H1 (cell line): ENCODE measurements around the gene LGI4. TPM values are rescaled to one million over a fixed set of nuclear protein-coding genes. Genes with fewer than 3 reads are reported as not detected.

ENCODE experiments used
- CTCF ChIA-PET: fragments of 300-600 bp; sonication (Branson Sonifier 250); formaldehyde crosslinking; loops from one replicate; lab custom pipeline; 2021; ENCODE audit not compliant: partially characterized antibody; lab: Charles Lee
- POLR2A ChIA-PET: fragments of 300-600 bp; sonication (Branson Sonifier 250); formaldehyde crosslinking; loops from one replicate; lab custom pipeline; 2021; ENCODE audit warnings: inconsistent platforms; ENCODE audit not compliant: partially characterized antibody; lab: Charles Lee
- DNase-seq, 2 experiments: peaks; one replicate each; pipeline versions ENCODE4 v3.0.0 to v3.0.0-alpha.2; 2010 to 2022; ENCODE audit warnings: low spot score in 2 of 2, low read depth in 1 of 2, mixed read lengths in 1 of 2
- FAIRE-seq: peaks from 2 replicates; lab custom pipeline; 2011; peaks lifted over from hg19 to GRCh38; lab: Jason Lieb, UNC
- H2AFZ ChIP-seq: 2 replicates; pipeline ENCODE4 v1.8.1; 2012; ENCODE audit warnings: low read length, inconsistent platforms
- H2AK5ac ChIP-seq: 2 replicates; pipeline ENCODE4 v1.6.1; 2013; ENCODE audit warnings: low read depth, low read length
- H2BK120ac ChIP-seq: replicated peaks from 2 replicates; pipeline ENCODE3; 2013; ENCODE audit warnings: low read depth, low read length, inconsistent platforms
- H2BK12ac ChIP-seq: 2 replicates; pipeline ENCODE4 v1.6.1; 2013; ENCODE audit warnings: low read depth, low read length
- H2BK15ac ChIP-seq: 2 replicates; pipeline ENCODE4 v1.6.1; 2013; ENCODE audit warnings: low read length
- H2BK20ac ChIP-seq: 2 replicates; pipeline ENCODE4 v1.6.1; 2013; ENCODE audit warnings: low read length
- H2BK5ac ChIP-seq: 2 replicates; pipeline ENCODE4 v1.6.1; 2013; ENCODE audit warnings: low read depth, low read length
- H3K14ac ChIP-seq: 2 replicates; pipeline ENCODE4 v1.6.1; 2013; ENCODE audit warnings: inconsistent platforms; ENCODE audit not compliant: insufficient read length
- H3K18ac ChIP-seq: 2 replicates; pipeline ENCODE4 v1.6.1; 2013; ENCODE audit warnings: low read length; ENCODE audit errors: extremely low read depth
- H3K23ac ChIP-seq: 2 replicates; pipeline ENCODE4 v1.6.1; 2013; ENCODE audit warnings: inconsistent platforms; ENCODE audit not compliant: insufficient read length
- H3K23me2 ChIP-seq: 2 replicates; pipeline ENCODE4 v1.6.1; 2013; ENCODE audit warnings: low read depth, low read length
- H3K27ac ChIP-seq: 2 replicates; pipeline ENCODE4 v1.6.1; 2011; ENCODE audit warnings: low read depth, low read length, inconsistent platforms
- H3K27me3 ChIP-seq, 4 experiments: replicated peaks in 1 of 4; 1 replicate in 1 of 4; 2 replicates in 3 of 4; pipeline versions ENCODE4 v1.6.1 to v1.8.1; 2011 to 2013; ENCODE audit warnings: low read length in 3 of 4, mild to moderate bottlenecking in 3 of 4, inconsistent platforms in 2 of 4, mixed read lengths in 2 of 4, moderate library complexity in 1 of 4; ENCODE audit not compliant: control insufficient read depth in 3 of 4, insufficient read depth in 3 of 4; ENCODE audit errors: extremely low read depth in 1 of 4
- H3K36me3 ChIP-seq, 4 experiments: 2 replicates each; pipeline versions ENCODE4 v1.6.1 to v1.8.1; 2011 to 2013; ENCODE audit warnings: mild to moderate bottlenecking in 4 of 4, low read length in 3 of 4, moderate library complexity in 2 of 4, control low read depth in 1 of 4, inconsistent platforms in 1 of 4; ENCODE audit not compliant: insufficient read depth in 4 of 4, control insufficient read depth in 2 of 4
- H3K4ac ChIP-seq: replicated peaks from 2 replicates; pipeline ENCODE3; 2013; ENCODE audit warnings: low read length, low read depth, mixed read lengths, inconsistent platforms; ENCODE audit not compliant: insufficient read length
- H3K4me1 ChIP-seq, 4 experiments: replicated peaks in 1 of 4; 1 replicate in 1 of 4; 2 replicates in 3 of 4; pipeline versions ENCODE4 v1.6.1 to v1.8.1; 2011 to 2013; ENCODE audit warnings: low read length in 3 of 4, inconsistent platforms in 2 of 4, mixed read lengths in 1 of 4; ENCODE audit not compliant: insufficient read depth in 4 of 4, control insufficient read depth in 3 of 4
- H3K4me2 ChIP-seq, 2 experiments: 2 replicates each; pipeline versions ENCODE4 v1.6.1 to v1.8.1; 2011 to 2013; ENCODE audit warnings: low read depth in 2 of 2, low read length in 2 of 2, control low read depth in 1 of 2, inconsistent platforms in 1 of 2, mild to moderate bottlenecking in 1 of 2; ENCODE audit not compliant: insufficient read depth in 1 of 2
- H3K4me3 ChIP-seq, 4 experiments: fragments of 200-600, 300-600 bp in 1 of 4; sonication (generic), shearing (Covaris generic), sonication (Bioruptor Twin) in 1 of 4; 2 replicates each; pipeline versions ENCODE4 v1.5.1 to v1.8.1; 2011 to 2016; ENCODE audit warnings: low read length in 4 of 4, low read depth in 3 of 4, control low read depth in 2 of 4, inconsistent platforms in 2 of 4, mild to moderate bottlenecking in 2 of 4, mixed read lengths in 1 of 4, moderate library complexity in 1 of 4; ENCODE audit not compliant: insufficient read depth in 2 of 4; ENCODE audit errors: extremely low read depth in 1 of 4
- H3K56ac ChIP-seq: replicated peaks from 2 replicates; pipeline ENCODE3; 2013; ENCODE audit warnings: low read depth, mild to moderate bottlenecking, mixed read lengths, low read length, inconsistent platforms; ENCODE audit not compliant: insufficient read length
- H3K79me1 ChIP-seq: 2 replicates; pipeline ENCODE4 v1.6.1; 2013; ENCODE audit warnings: low read depth, low read length, control low read depth
- H3K79me2 ChIP-seq, 2 experiments: 2 replicates each; pipeline versions ENCODE4 v1.6.1 to v1.8.1; 2012 to 2013; ENCODE audit warnings: low read length in 2 of 2, mild to moderate bottlenecking in 2 of 2, inconsistent platforms in 1 of 2; ENCODE audit not compliant: insufficient read depth in 2 of 2, control insufficient read depth in 1 of 2
- H3K9ac ChIP-seq, 4 experiments: replicated peaks in 1 of 4; 1 replicate in 1 of 4; 2 replicates in 3 of 4; pipeline versions ENCODE4 v1.6.1 to v1.8.1; 2011 to 2013; ENCODE audit warnings: low read depth in 3 of 4, low read length in 3 of 4, control low read depth in 2 of 4, mild to moderate bottlenecking in 2 of 4, moderate library complexity in 2 of 4, inconsistent platforms in 1 of 4; ENCODE audit errors: extremely low read depth in 1 of 4
- H3K9me3 ChIP-seq, 2 experiments: 2 replicates each; pipeline versions ENCODE4 v1.6.1 to v1.8.1; 2012 to 2013; ENCODE audit warnings: mild to moderate bottlenecking in 2 of 2, moderate library complexity in 2 of 2, control low read depth in 1 of 2, inconsistent platforms in 1 of 2, low read depth in 1 of 2, low read length in 1 of 2, mixed read lengths in 1 of 2; ENCODE audit not compliant: insufficient read depth in 2 of 2
- H4K20me1 ChIP-seq, 2 experiments: replicated peaks in 1 of 2; 2 replicates each; pipeline versions ENCODE3 to v1.8.1; 2011 to 2013; ENCODE audit warnings: inconsistent platforms in 2 of 2, low read length in 2 of 2, mild to moderate bottlenecking in 1 of 2; ENCODE audit not compliant: insufficient read depth in 2 of 2, control insufficient read depth in 1 of 2
- H4K5ac ChIP-seq: 2 replicates; pipeline ENCODE4 v1.6.1; 2013; ENCODE audit warnings: low read length, low read depth, mixed read lengths, inconsistent platforms; ENCODE audit not compliant: insufficient read length
- H4K8ac ChIP-seq: 2 replicates; pipeline ENCODE4 v1.8.0; 2013; ENCODE audit warnings: mild to moderate bottlenecking, moderate library complexity, low read length, inconsistent platforms; ENCODE audit not compliant: insufficient read depth; ENCODE audit errors: extremely low read depth
- H4K91ac ChIP-seq: replicated peaks from 2 replicates; pipeline ENCODE3; 2013; ENCODE audit warnings: low read length, mixed read lengths, inconsistent platforms; ENCODE audit not compliant: insufficient read length
- ASH2L ChIP-seq: fragments of 200-600, 300-600 bp; sonication (generic); IDR thresholded peaks from one replicate; pipeline ENCODE4 v1.7.1; 2017; ENCODE audit warnings: low read length
- E2F6 ChIP-seq: IDR thresholded peaks from 2 replicates; pipeline ENCODE4 v1.6.1; 2012; ENCODE audit warnings: inconsistent platforms
- KDM5A ChIP-seq: fragments of 200-600 bp; IDR thresholded peaks from 2 replicates; pipeline ENCODE4 v1.7.1; 2012; ENCODE audit warnings: mild to moderate bottlenecking, low read length, inconsistent platforms, mixed read lengths
- YY1 ChIP-seq: IDR thresholded peaks from 2 replicates; pipeline ENCODE4 v1.6.1; 2011; ENCODE audit warnings: low read depth, mild to moderate bottlenecking, low read length
- whole genome bisulfite sequencing, 2 experiments: shearing (Covaris generic) in 1 of 2; methylation state at CpG; one replicate each; pipeline versions ENCODE4 v1.1.6 to v1.1.7; 2013 to 2015; ENCODE audit warnings: low lambda C conversion rate in 2 of 2, mixed read lengths in 2 of 2, inconsistent platforms in 1 of 2, low coverage in 1 of 2, missing lambda C conversion rate in 1 of 2; ENCODE audit not compliant: insufficient replicate concordance in 2 of 2, insufficient coverage in 1 of 2, insufficient read length in 1 of 2; ENCODE audit errors: extremely low coverage in 1 of 2, missing lambda C conversion rate in 1 of 2; 5-methylcytosine and 5-hydroxymethylcytosine counted together
- polyA plus RNA-seq, 7 experiments: library from polyadenylated mRNA; depleted of rRNA in 3 of 7; stranded (reverse) in 5 of 7; unstranded in 2 of 7; fragments of >200 nt in 5 of 7; fragments of 200-250 nt in 2 of 7; gene quantifications; 1 replicate in 5 of 7; 2 replicates in 1 of 7; 4 replicates in 1 of 7; pipeline versions ENCODE4 v1.2.1 to v1.2.3, GENCODE V29; 2011 to 2013; ENCODE audit warnings: missing spikeins in 2 of 7, mixed read lengths in 2 of 7
- total RNA-seq: library from RNA; stranded (reverse); fragmentation: NEBNext Ultra II Directional; extraction: Animal tissue kit (Norgen Biotek cat#: 25700); gene quantifications from 2 replicates; pipeline ENCODE4 v1.2.1, GENCODE V29; 2021

LGI4 gene
- total and polyA plus RNA-seq, 2 of the 8 experiments (the other 6 are each of a cell fraction or from before 2014, with no cell fraction given) = 2.0 to 8.2 TPM

- H3K18ac ChIP-seq = no peak overlapping the region; the same call in 1 of the 2 replicates
- no peak overlapping the region for H2AFZ ChIP-seq
- CTCF ChIA-PET = interaction anchor here (0.6 to 1.0 kb wide), 4 partner anchors 25 to 91 kb away, joined by 3 read pairs; no protein-coding TSS in a partner anchor
- H3K4me3 ChIP-seq = no peak overlapping the region
- H2BK20ac ChIP-seq = no peak overlapping the region
- peak overlapping the region; percentile 91 for H3K4ac ChIP-seq
- H4K8ac ChIP-seq = no peak overlapping the region
- no peak overlapping the region for H2BK12ac ChIP-seq
- no peak overlapping the region for H3K23ac ChIP-seq
- peaks cover 0 to 7% of the 10 kb centered on the region in 2 experiments for H4K20me1 ChIP-seq
- H3K23me2 ChIP-seq = peaks cover 7% of the 10 kb centered on the region; the same call in 1 of the 2 replicates
- no peak overlapping the region for H2BK5ac ChIP-seq
- peak overlapping the region; percentile 54 for H4K91ac ChIP-seq
- TF ChIP-seq ASH2L = no peak
- TF ChIP-seq KDM5A = no peak
- no peak for TF ChIP-seq E2F6
- TF ChIP-seq YY1 = no peak
- TF ChIP-seq, all 59 proteins: peak for 0
- H3K36me3 ChIP-seq = no peaks in the 10 kb centered on the region
- no peak overlapping the region for H2AK5ac ChIP-seq
- H3K9me3 ChIP-seq = no peaks in the 10 kb centered on the region
- FAIRE-seq (no peak), DNase-seq (no peak)
- H2BK15ac ChIP-seq = no peak overlapping the region
- H4K5ac ChIP-seq = no peak overlapping the region
- WGBS, 2 experiments = 83% methylated on average over 11 of the region's 11 CpGs; no CpG with 5 or more reads in 1 of the 2 experiments
- H3K27ac ChIP-seq = no peak overlapping the region
- H3K27me3 ChIP-seq = no peaks in the 10 kb centered on the region; a peak in 1 of 7 replicates
- no peaks in the 10 kb centered on the region for H3K79me2 ChIP-seq
- H3K9ac ChIP-seq = no peak overlapping the region
- H3K4me1 ChIP-seq = peaks cover 0 to 8% (median 2%) of the 10 kb centered on the region in 4 experiments; a peak in 3 of 7 replicates
- H3K4me2 ChIP-seq = no peak overlapping the region
- H3K56ac ChIP-seq = no peak overlapping the region
- POLR2A ChIA-PET = no interaction called here
- H2BK120ac ChIP-seq = no peak overlapping the region
- H3K79me1 ChIP-seq = no peaks in the 10 kb centered on the region
- no peak overlapping the region for H3K14ac ChIP-seq
Measured at GRCh38 chr19:35108730-35109129, 26.1 kb downstream of the LGI4 start.
